ENCODE data around the gene PLXNB1. TPM values are rescaled to one million over a fixed set of nuclear protein-coding genes. Genes with fewer than 3 reads are reported as not detected.

The PLXNB1 gene
- total RNA-seq, 2 experiments from 2014 or later: 1.6 to 2.4 TPM

DNA sequence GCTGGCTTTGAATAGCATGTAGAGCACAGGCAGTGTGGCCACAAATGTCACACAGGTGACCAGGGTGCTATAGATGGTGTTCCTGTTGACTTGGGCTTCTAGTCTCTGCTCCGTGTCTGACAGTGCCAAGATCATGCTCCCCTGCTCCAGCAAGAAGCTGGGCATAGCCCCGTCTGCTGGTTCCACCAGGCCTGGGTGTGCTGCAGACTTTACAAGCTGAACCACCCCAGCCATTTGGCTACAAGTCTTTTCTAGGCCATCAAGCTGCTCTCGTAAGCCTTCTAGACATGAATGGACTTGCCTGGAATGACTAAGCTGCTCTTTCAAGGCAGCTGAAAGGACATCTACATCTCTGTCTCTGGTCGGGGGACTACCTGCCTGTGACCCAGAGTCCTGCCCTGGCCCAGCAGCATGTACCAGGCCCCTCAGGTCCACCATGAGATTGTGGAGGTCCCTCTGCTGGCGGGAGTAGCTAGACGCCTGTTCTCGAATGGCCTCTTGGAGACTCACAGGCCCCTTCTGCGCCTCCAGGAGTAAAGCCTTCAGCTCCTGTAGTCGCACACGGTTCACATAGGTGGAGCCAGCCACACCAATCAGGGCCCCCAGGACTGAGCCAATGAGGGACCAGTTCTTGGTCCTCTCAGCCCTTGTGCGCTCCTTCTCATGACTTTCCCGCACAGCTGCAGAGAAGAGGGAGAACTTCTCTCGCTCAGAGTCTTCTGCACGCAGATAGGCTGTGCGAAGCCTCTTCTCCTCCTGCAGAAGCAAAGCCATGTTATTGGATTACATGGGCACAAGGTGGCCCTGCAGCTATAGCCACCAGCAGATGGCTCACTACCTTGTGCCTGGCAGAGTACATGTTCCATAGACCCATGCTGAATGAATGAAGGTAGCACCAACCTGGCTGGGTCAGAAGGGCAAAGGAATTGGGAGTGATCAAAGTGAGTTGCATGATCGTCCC is 2.8 kb upstream of the PLXNB1 start:
- H3K36me3 Mint-ChIP-seq: peaks cover 11% of the 10 kb centered on the region
- no peak overlapping the region for H3K4me3 Mint-ChIP-seq
- H3K27ac Mint-ChIP-seq: no peak overlapping the region
- no peaks in the 10 kb centered on the region for H3K9me3 Mint-ChIP-seq
- peaks cover 7% of the 10 kb centered on the region for H3K27me3 Mint-ChIP-seq
- DNase-seq: no peak
- peaks cover 9% of the 10 kb centered on the region for H3K4me1 Mint-ChIP-seq

GRCh38 chr3:48431224-48432029 is 1.5 kb upstream of the PLXNB1 start:
- peaks cover 7% of the 10 kb centered on the region for H3K27me3 Mint-ChIP-seq
- H3K4me3 Mint-ChIP-seq: peak overlapping the region; percentile 11
- no peaks in the 10 kb centered on the region for H3K9me3 Mint-ChIP-seq
- H3K36me3 Mint-ChIP-seq: peaks cover 11% of the 10 kb centered on the region
- H3K4me1 Mint-ChIP-seq: peaks cover 9% of the 10 kb centered on the region
- DNase-seq: no peak
- no peak overlapping the region for H3K27ac Mint-ChIP-seq

- no peak for DNase-seq
- H3K4me3 Mint-ChIP-seq: peak overlapping the region; percentile 11
- no peaks in the 10 kb centered on the region for H3K9me3 Mint-ChIP-seq
- peaks cover 7% of the 10 kb centered on the region for H3K27me3 Mint-ChIP-seq
- no peak overlapping the region for H3K27ac Mint-ChIP-seq
- H3K4me1 Mint-ChIP-seq: peaks cover 9% of the 10 kb centered on the region
- H3K36me3 Mint-ChIP-seq: peaks cover 11% of the 10 kb centered on the region
These were observed 819 bp upstream of the PLXNB1 start for GRCh38 chr3:48430708-48431101.

DNA sequence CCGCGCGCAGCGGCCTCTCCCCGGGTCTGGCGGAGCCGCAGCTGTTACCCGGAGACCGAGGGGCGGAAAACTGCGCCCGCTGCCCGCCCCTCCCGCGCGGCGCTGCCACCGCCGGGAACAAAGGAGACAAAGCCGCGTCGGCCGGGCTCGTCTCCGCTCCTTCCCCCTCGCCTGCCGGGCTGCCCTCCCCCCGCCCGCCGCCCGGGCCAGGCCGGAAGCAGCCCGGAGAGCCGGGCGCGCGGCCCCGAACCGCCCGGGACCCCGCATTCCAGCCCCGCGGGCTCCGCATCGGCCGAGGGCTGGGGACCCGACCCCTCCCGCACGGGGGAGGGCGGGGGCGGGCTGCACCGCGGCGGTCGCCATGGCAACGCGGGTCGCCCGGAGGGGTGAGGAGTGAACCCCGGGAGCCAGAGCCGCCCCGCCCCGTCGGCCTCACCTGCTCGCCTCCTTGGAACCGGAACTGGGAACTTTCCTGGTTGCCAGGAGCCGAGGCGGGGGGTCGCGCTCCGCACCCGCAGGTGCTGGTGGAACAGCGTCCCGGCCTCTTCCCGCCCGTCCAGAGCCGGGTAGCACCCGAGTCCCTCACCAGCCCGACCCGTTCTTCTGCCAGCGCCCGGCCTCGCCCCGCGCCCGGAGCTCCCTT is 448 bp downstream of the PLXNB1 start:
- peaks cover 8% of the 10 kb centered on the region for H3K36me3 Mint-ChIP-seq
- H3K9me3 Mint-ChIP-seq: no peaks in the 10 kb centered on the region
- H3K27ac Mint-ChIP-seq: no peak overlapping the region
- H3K27me3 Mint-ChIP-seq: peaks cover 7% of the 10 kb centered on the region
- H3K4me1 Mint-ChIP-seq: peaks cover 9% of the 10 kb centered on the region
- DNase-seq: peak; percentile 71
- H3K4me3 Mint-ChIP-seq: peak overlapping the region; percentile 79

GRCh38 chr3:48428572-48429316 is 1.1 kb downstream of the PLXNB1 start:
- Mint-ChIP-seq H3K27ac (no peak overlapping the region), H3K9me3 (no peaks in the 10 kb centered on the region), H3K36me3 (peaks cover 8% of the 10 kb centered on the region), H3K4me3 (no peak overlapping the region), H3K27me3 (peaks cover 7% of the 10 kb centered on the region), H3K4me1 (peaks cover 9% of the 10 kb centered on the region)
- DNase-seq: no peak

DNA sequence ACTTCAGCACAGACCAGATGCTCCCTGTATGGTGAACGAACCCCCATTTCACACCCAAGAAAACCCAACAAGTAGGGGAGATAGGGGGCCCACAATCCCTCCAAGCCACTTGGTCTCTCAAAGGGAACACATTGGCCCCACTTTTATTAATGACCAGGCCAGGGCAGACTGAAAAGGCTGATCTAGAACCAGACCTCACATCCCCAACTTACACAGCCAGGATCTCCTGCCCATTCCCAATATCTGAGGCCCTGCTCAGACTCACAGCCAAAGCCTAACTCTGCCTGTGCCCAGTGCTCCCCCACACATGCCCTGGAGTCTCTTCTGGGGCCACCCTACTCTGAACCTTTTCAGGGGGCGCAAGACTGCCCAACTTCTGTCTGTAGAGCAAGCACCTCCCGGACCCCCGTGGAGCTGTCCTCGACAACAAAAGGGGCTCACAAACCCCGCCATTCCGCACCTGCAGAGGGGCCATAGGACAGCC is 1.8 kb downstream of the PLXNB1 start:
- Mint-ChIP-seq H3K27ac (no peak overlapping the region), H3K27me3 (peaks cover 7% of the 10 kb centered on the region), H3K4me1 (peaks cover 9% of the 10 kb centered on the region), H3K4me3 (no peak overlapping the region), H3K36me3 (peaks cover 8% of the 10 kb centered on the region), H3K9me3 (no peaks in the 10 kb centered on the region)
- no peak for DNase-seq

DNA sequence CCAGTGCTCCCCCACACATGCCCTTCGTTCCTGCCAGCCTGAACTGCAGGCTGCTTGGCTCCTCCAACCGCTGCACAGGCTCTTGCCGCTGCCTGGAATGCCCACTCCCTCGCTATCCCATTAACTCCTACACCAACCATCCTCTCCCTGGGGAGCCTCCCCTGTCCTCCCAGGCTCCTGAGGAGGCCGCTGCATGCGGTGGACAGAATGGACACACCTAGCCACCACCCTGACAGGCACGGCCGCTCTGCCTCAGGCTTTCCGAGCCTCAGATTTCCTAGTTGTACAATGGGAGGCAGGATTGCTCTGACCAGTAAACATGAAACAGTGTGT is 2.3 kb downstream of the PLXNB1 start:
- Mint-ChIP-seq H3K4me3 (no peak overlapping the region), H3K9me3 (no peaks in the 10 kb centered on the region), H3K36me3 (peaks cover 8% of the 10 kb centered on the region)

DNA sequence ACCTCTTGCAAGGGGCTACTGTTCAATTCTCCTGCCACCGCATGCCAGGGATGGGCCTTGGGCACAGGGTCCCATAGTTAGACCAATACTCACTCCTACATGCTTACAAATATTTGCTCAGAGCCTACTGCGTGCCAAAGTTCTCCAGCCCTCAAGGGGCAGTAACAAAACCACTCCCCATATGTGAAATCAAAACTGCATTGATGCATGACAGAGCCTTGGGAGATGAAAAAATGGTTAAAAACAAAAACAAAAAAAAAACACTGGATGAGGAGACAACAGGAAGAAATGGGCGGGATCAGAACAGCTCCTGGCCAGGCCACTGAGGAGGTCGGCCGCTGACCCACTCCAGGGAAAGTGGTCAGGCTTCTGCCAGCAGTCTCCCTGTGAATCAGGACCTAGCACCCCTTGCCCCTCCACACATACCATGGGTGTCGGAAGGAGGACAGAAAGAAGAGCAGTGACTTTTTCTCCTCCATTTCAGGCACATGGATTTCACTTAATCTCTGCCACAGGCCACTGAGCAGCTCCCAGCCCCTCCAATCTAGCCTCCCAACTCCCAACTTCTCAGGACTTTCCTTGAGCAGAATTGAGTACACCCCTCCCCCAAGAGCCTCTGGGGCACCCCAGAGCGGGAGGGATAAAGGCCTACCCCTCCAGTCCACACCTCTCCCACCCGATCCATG is 2.8 kb downstream of the PLXNB1 start:
- H3K27ac Mint-ChIP-seq: no peak overlapping the region
- no peak overlapping the region for H3K4me3 Mint-ChIP-seq
- no peaks in the 10 kb centered on the region for H3K9me3 Mint-ChIP-seq
- H3K27me3 Mint-ChIP-seq: peaks cover 7% of the 10 kb centered on the region
- peaks cover 9% of the 10 kb centered on the region for H3K4me1 Mint-ChIP-seq
- DNase-seq: no peak
- peaks cover 8% of the 10 kb centered on the region for H3K36me3 Mint-ChIP-seq

More for the DNA sequence above, 2.3 kb downstream of the PLXNB1 start:
- Mint-ChIP-seq H3K27ac (no peak overlapping the region), H3K4me1 (peaks cover 9% of the 10 kb centered on the region), H3K27me3 (peaks cover 7% of the 10 kb centered on the region)
- DNase-seq: no peak

GRCh38 chr3:48426401-48426909 is 3.4 kb downstream of the PLXNB1 start:
- peaks cover 6% of the 10 kb centered on the region for H3K36me3 Mint-ChIP-seq
- no peaks in the 10 kb centered on the region for H3K9me3 Mint-ChIP-seq
- H3K4me3 Mint-ChIP-seq: no peak overlapping the region
- no peak overlapping the region for H3K27ac Mint-ChIP-seq
- no peak for DNase-seq
- H3K27me3 Mint-ChIP-seq: peaks cover 7% of the 10 kb centered on the region
- H3K4me1 Mint-ChIP-seq: peaks cover 9% of the 10 kb centered on the region

DNA sequence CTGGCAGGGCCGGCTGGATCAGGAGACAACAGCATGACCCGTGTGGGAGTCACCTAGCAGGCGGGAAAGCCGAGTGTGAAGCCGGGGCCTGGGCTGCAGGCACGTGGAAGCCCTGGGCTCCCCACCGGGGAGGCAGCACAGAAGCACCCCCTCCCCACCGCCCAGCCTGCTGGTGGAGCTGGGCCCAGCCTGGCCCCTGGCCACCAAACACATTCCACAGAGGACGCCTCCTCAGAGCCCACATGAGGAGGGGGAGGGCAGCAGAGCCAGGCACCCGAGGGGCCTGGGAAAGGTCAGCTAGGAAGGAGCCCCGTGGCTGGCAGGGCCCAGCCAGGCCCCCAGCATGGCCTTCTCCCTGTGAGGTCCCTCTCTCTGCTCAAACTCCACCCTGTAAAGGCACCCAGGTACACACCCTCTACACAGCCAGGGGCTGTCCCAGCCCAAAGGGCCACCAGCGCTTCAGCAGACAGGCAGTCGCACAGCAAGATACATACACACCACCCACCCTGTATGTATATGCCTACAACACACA is 4.5 kb downstream of the PLXNB1 start:
- no peak overlapping the region for H3K4me3 Mint-ChIP-seq
- no peaks in the 10 kb centered on the region for H3K9me3 Mint-ChIP-seq
- peaks cover 7% of the 10 kb centered on the region for H3K27me3 Mint-ChIP-seq
- no peak overlapping the region for H3K27ac Mint-ChIP-seq
- DNase-seq: no peak
- peaks cover 6% of the 10 kb centered on the region for H3K4me1 Mint-ChIP-seq
- no peaks in the 10 kb centered on the region for H3K36me3 Mint-ChIP-seq

DNA sequence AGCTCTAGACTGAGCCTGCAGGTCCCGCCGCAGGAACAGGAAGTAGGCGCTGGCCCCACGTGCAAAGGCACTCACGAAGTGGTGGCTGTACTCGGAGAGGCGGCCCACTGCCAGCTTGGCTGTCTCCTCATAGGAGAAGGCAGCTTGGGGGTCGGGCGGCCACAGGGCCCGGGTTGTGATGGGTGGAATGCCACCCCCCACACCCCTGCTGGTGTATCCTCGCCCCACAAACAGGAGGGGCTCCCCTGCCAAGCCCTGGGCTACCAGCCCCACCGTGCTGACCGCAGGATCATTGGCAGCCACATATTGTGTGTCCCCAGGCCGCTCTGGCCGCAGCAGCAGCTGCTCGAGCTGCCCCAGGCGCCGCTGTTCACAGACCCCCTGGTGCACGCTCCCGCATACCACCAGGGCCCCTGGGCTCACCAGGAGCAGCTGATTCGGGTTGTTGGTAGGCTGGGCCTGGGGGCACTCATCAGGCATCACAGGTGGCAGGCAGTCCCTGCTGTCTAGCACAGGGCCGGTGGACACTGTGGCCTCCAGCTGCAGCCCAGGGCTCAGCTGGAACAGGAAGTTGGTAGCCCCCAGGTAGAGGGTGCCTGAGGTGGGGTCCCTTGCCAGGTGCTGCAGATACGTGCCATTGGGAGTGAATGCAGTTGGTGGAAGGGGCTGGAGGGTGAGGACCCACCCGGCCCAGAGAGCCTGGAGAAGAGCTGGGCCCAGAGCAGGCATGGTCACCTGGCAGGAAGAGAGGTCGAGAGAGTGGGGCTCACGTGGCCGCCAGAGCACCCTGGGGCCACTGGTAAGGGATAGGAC is 5.8 kb downstream of the PLXNB1 start:
- Mint-ChIP-seq H3K27ac (no peak overlapping the region), H3K4me1 (no peaks in the 10 kb centered on the region), H3K27me3 (peaks cover 7% of the 10 kb centered on the region), H3K36me3 (no peaks in the 10 kb centered on the region), H3K9me3 (no peaks in the 10 kb centered on the region), H3K4me3 (no peak overlapping the region)
- DNase-seq: no peak

GRCh38 chr3:48423241-48423882 is 6.5 kb downstream of the PLXNB1 start:
- Mint-ChIP-seq H3K4me1 (no peaks in the 10 kb centered on the region), H3K27me3 (peaks cover 7% of the 10 kb centered on the region), H3K36me3 (no peaks in the 10 kb centered on the region), H3K27ac (no peak overlapping the region), H3K9me3 (no peaks in the 10 kb centered on the region), H3K4me3 (no peak overlapping the region)
- no peak for DNase-seq

- peaks cover under 1% of the 10 kb centered on the region for H3K27me3 Mint-ChIP-seq
- no peak overlapping the region for H3K27ac Mint-ChIP-seq
- H3K36me3 Mint-ChIP-seq: no peaks in the 10 kb centered on the region
- no peak for DNase-seq
- H3K9me3 Mint-ChIP-seq: no peaks in the 10 kb centered on the region
- no peaks in the 10 kb centered on the region for H3K4me1 Mint-ChIP-seq
- no peak overlapping the region for H3K4me3 Mint-ChIP-seq
These were observed 7.2 kb downstream of the PLXNB1 start for GRCh38 chr3:48422681-48423080.
